ENCODE data around the gene MTX1. TPM values are rescaled to one million over a fixed set of nuclear protein-coding genes. Genes with fewer than 3 reads are reported as not detected.

The MTX1 gene
- total RNA-seq, 1 experiment from 2014 or later, result 49.5 TPM

DNA sequence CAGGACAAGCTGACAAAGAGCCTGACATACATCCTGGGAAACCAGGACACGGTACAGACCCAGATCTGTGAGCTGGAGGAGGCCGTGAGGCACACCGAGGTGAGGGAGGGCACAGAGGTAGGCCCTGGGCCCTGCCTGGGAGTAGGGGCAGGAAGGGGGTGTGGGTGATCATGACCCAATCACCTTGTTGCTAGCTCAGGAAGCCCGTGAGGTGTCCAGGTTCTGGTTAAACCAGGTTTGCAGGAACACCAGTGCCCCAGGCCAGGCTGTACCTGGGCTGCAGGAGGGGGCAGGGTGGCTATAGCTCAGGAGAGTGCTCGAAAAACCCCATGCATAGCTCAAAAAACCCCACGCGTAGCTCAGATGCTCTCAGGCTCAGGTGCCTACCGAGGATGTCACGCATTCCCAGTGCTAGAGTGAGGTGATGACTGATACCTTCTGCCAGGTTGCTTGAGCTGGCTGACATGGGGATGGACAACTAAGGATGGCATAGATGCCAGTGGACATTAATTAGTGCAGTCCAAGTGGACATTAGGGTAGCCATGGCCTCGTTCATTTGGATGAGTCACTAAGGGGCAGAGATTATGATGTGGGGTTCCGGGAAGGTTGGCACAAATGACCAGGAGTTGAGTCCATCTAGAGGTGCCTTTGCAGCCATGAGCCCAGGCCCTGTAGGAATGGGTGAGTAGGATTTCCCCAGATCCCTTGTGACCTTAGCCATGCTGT, 31.1 kb upstream of the MTX1 start:
- H3K9me2 ChIP-seq (replicated peaks; ENCODE audit: insufficient read depth, low read length), result no peaks in the 10 kb centered on the region
- H3K9ac ChIP-seq (ENCODE audit: low read length), result peak overlapping the region; percentile 37
- H4K20me1 ChIP-seq (ENCODE audit: insufficient read depth, low read depth, low read length), result no peaks in the 10 kb centered on the region
- peak; percentile 39 for DNase-seq
- H3K36me3 ChIP-seq (ENCODE audit: insufficient read depth, low read length), result peaks cover 21% of the 10 kb centered on the region
- H2AFZ ChIP-seq (ENCODE audit: low read length), result no peak overlapping the region
- H3K4me3 ChIP-seq (ENCODE audit: low read length), result no peak overlapping the region
- H3K79me2 ChIP-seq (ENCODE audit: low read length), result peaks cover 13% of the 10 kb centered on the region
- H3K27me3 ChIP-seq (ENCODE audit: low read length), result no peaks in the 10 kb centered on the region
- peaks cover 37% of the 10 kb centered on the region for H3K4me1 ChIP-seq (ENCODE audit: low read length)
- H3K9me3 ChIP-seq (ENCODE audit: low read length), result no peaks in the 10 kb centered on the region
- H3K4me2 ChIP-seq (ENCODE audit: low read depth, low read length, poor library complexity, severe bottlenecking), result no peak overlapping the region
- no peak overlapping the region for H3K27ac ChIP-seq (ENCODE audit: low read length)

DNA sequence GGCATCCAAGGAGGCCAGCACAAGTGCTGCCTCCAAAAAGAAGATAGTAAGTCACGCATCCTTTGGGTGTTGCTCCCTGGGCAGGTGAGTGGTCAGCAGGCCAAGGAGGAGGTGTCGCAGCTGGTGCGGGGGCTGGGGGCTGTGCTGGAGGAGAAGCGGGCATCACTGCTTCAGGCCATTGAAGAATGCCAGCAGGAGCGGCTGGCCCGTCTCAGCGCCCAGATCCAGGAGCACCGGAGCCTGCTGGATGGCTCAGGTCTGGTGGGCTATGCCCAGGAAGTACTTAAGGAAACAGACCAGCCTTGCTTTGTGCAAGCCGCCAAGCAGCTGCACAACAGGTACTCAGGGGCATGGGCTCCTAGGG, 30.6 kb upstream of the MTX1 start:
- H4K20me1 ChIP-seq (ENCODE audit: insufficient read depth, low read depth, low read length), result no peaks in the 10 kb centered on the region
- H3K9me2 ChIP-seq (replicated peaks; ENCODE audit: insufficient read depth, low read length), result no peaks in the 10 kb centered on the region
- no peak overlapping the region for H3K9ac ChIP-seq (ENCODE audit: low read length)
- no peaks in the 10 kb centered on the region for H3K9me3 ChIP-seq (ENCODE audit: low read length)
- peaks cover 7% of the 10 kb centered on the region for H3K79me2 ChIP-seq (ENCODE audit: low read length)
- no peak overlapping the region for H3K4me2 ChIP-seq (ENCODE audit: low read depth, low read length, poor library complexity, severe bottlenecking)
- no peak overlapping the region for H3K4me3 ChIP-seq (ENCODE audit: low read length)
- DNase-seq, result no peak
- no peaks in the 10 kb centered on the region for H3K27me3 ChIP-seq (ENCODE audit: low read length)
- no peak overlapping the region for H3K27ac ChIP-seq (ENCODE audit: low read length)
- no peak overlapping the region for H2AFZ ChIP-seq (ENCODE audit: low read length)
- peaks cover 36% of the 10 kb centered on the region for H3K4me1 ChIP-seq (ENCODE audit: low read length)
- H3K36me3 ChIP-seq (ENCODE audit: insufficient read depth, low read length), result peaks cover 21% of the 10 kb centered on the region

DNA sequence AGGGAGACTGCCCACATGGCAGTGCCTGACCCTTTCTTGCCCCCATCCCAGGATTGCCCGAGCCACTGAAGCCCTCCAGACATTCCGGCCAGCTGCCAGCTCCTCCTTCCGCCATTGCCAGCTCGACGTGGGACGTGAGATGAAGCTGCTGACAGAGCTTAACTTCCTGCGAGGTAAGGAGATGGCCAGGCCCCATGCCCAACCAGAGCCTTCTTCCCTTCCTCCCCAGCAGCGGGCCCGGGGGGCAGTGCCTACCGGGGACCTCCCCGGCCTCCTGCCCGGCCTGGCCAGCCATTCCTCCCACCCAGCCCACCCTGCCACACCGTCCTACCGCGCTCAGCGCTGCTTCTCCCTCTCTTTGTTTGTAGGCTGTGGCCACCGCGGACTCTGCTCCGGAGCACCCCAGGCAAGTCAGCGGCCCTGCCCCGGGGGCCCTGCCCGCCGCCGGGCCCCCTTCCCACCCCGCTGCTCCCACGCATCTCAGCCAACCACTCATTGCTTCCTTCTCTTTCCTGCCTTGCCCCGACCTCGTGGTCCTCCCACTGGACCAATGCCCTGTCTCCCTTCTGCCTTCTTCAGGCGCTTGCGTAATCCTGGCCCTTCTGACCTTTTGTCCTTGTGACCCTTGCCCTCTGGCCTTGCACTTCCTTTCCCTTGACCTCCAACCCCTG, 29.9 kb upstream of the MTX1 start:
- no peaks in the 10 kb centered on the region for H3K27me3 ChIP-seq (ENCODE audit: low read length)
- H4K20me1 ChIP-seq (ENCODE audit: insufficient read depth, low read depth, low read length), result no peaks in the 10 kb centered on the region
- H3K36me3 ChIP-seq (ENCODE audit: insufficient read depth, low read length), result peaks cover 21% of the 10 kb centered on the region
- no peak overlapping the region for H3K4me2 ChIP-seq (ENCODE audit: low read depth, low read length, poor library complexity, severe bottlenecking)
- DNase-seq, result peak; percentile 14
- H3K4me3 ChIP-seq (ENCODE audit: low read length), result no peak overlapping the region
- H3K79me2 ChIP-seq (ENCODE audit: low read length), result peaks cover 6% of the 10 kb centered on the region; the same call in 1 of the 2 replicates
- no peaks in the 10 kb centered on the region for H3K9me2 ChIP-seq (replicated peaks; ENCODE audit: insufficient read depth, low read length)
- no peak overlapping the region for H2AFZ ChIP-seq (ENCODE audit: low read length)
- no peak overlapping the region for H3K27ac ChIP-seq (ENCODE audit: low read length)
- H3K4me1 ChIP-seq (ENCODE audit: low read length), result peaks cover 38% of the 10 kb centered on the region
- no peaks in the 10 kb centered on the region for H3K9me3 ChIP-seq (ENCODE audit: low read length)
- no peak overlapping the region for H3K9ac ChIP-seq (ENCODE audit: low read length)

DNA sequence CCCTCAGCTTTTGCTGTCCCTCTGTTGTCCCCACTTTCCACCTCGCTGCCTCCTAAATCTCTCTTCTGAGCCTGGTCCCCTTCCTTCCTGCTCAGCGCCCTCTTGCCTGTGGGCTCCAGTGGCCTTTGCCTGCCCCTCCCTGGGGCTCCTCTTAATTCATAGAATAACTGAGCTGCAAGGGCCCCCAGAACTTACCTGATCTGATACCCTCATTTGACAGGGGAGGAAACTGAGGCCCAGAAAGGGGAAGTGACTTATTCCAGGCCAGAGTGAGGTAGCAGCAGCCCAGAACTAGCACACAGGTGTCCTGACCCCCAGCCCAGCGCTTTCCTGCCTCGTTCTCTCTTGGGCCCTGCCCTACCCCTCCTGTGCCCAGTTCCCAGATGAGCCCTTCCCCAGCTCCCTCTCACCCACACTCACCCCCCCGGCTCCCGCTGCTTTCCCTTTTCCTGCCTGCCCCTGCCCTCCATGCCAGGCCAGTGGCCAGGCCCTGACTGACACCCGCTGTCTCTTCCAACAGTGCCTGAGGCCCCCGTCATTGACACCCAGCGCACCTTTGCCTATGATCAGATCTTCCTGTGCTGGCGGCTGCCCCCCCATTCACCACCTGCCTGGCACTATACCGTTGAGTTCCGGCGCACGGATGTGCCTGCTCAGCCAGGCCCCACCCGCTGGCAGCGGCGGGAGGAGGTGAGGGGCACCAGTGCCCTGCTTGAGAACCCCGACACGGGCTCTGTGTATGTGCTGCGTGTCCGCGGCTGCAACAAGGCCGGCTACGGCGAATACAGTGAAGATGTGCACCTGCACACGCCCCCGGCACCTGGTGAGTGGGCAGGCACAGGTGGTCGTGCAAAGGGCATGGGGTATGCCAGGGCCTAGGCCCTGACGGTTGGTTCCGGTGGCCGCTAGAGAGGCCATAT, 29.1 kb upstream of the MTX1 start:
- no peak overlapping the region for H3K9ac ChIP-seq (ENCODE audit: low read length)
- no peaks in the 10 kb centered on the region for H3K9me3 ChIP-seq (ENCODE audit: low read length)
- H3K36me3 ChIP-seq (ENCODE audit: insufficient read depth, low read length), result peaks cover 21% of the 10 kb centered on the region
- H3K4me2 ChIP-seq (ENCODE audit: low read depth, low read length, poor library complexity, severe bottlenecking), result no peak overlapping the region
- no peaks in the 10 kb centered on the region for H3K9me2 ChIP-seq (replicated peaks; ENCODE audit: insufficient read depth, low read length)
- H3K79me2 ChIP-seq (ENCODE audit: low read length), result no peaks in the 10 kb centered on the region
- H2AFZ ChIP-seq (ENCODE audit: low read length), result no peak overlapping the region
- H3K4me3 ChIP-seq (ENCODE audit: low read length), result no peak overlapping the region
- peaks cover 41% of the 10 kb centered on the region for H3K4me1 ChIP-seq (ENCODE audit: low read length)
- H3K27me3 ChIP-seq (ENCODE audit: low read length), result no peaks in the 10 kb centered on the region
- DNase-seq, result peak; percentile 39
- no peak overlapping the region for H3K27ac ChIP-seq (ENCODE audit: low read length)
- H4K20me1 ChIP-seq (ENCODE audit: insufficient read depth, low read depth, low read length), result no peaks in the 10 kb centered on the region

DNA sequence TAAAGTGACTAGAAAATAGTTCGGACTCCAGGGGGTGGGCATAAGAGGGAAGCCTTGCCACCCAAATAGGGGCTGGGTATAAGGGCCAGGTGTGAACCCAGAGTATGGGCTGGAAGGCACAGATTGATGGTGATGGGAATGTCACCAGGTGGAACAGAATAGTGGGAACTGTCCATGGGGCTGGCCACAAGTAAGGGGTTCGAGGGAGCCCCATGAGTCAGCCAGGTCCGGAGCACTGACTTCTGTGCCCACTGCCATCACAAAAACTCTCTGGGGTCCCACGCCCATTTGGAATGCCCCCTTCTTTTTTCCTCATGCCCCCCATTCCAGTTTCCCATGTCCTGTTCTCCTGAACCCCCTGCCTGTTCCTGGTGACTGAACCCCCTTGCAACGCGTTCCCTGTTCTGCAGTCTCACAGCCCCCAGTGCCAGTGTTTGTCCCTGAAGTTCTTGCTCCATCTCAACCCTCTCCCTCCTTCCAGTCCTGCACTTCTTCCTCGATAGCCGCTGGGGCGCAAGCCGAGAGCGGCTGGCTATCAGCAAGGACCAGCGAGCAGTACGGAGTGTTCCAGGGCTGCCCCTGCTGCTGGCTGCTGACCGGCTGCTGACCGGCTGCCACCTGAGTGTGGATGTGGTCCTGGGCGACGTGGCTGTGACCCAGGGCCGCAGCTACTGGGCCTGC, 27.0 kb upstream of the MTX1 start:
- no peak for DNase-seq

DNA sequence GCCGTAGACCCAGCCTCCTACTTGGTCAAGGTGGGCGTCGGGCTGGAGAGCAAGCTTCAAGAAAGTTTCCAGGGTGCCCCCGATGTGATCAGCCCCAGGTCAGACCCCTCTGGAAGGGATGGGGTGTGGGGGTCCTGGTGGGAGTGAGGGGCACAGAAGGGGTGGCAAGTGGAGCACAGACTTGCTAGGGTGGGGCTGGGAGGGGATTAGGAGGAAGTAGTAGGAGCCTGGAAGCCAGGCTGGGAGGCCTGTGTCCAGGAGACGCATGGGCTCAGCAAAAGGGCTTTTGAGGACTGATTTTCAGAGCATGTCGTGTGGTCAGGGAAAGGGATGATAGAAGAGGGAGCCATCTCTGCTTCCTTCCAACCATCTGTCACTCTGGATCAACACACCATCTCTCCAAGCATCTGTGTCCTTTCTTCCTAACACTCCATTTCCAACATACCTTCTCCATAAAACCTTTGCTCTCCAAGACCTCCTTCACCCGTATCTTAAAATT, 26.4 kb upstream of the MTX1 start:
- no peak for DNase-seq
- no peak overlapping the region for H3K4me3 ChIP-seq (ENCODE audit: low read length)
- no peaks in the 10 kb centered on the region for H3K27me3 ChIP-seq (ENCODE audit: low read length)
- peaks cover 18% of the 10 kb centered on the region for H3K36me3 ChIP-seq (ENCODE audit: insufficient read depth, low read length)
- no peak overlapping the region for H2AFZ ChIP-seq (ENCODE audit: low read length)
- H3K27ac ChIP-seq (ENCODE audit: low read length), result no peak overlapping the region
- H3K4me1 ChIP-seq (ENCODE audit: low read length), result peaks cover 38% of the 10 kb centered on the region
- H3K4me2 ChIP-seq (ENCODE audit: low read depth, low read length, poor library complexity, severe bottlenecking), result no peak overlapping the region
- H4K20me1 ChIP-seq (ENCODE audit: insufficient read depth, low read depth, low read length), result no peaks in the 10 kb centered on the region
- H3K9me2 ChIP-seq (replicated peaks; ENCODE audit: insufficient read depth, low read length), result no peaks in the 10 kb centered on the region
- H3K9me3 ChIP-seq (ENCODE audit: low read length), result no peaks in the 10 kb centered on the region
- H3K9ac ChIP-seq (ENCODE audit: low read length), result no peak overlapping the region
- no peaks in the 10 kb centered on the region for H3K79me2 ChIP-seq (ENCODE audit: low read length)

More for the DNA sequence above, 27.0 kb upstream of the MTX1 start:
- no peak overlapping the region for H3K4me3 ChIP-seq (ENCODE audit: low read length)
- H3K27me3 ChIP-seq (ENCODE audit: low read length), result no peaks in the 10 kb centered on the region
- no peaks in the 10 kb centered on the region for H3K9me2 ChIP-seq (replicated peaks; ENCODE audit: insufficient read depth, low read length)
- peaks cover 21% of the 10 kb centered on the region for H3K36me3 ChIP-seq (ENCODE audit: insufficient read depth, low read length)
- H2AFZ ChIP-seq (ENCODE audit: low read length), result no peak overlapping the region
- H3K9me3 ChIP-seq (ENCODE audit: low read length), result no peaks in the 10 kb centered on the region
- no peak overlapping the region for H3K27ac ChIP-seq (ENCODE audit: low read length)
- peaks cover 41% of the 10 kb centered on the region for H3K4me1 ChIP-seq (ENCODE audit: low read length)
- no peaks in the 10 kb centered on the region for H4K20me1 ChIP-seq (ENCODE audit: insufficient read depth, low read depth, low read length)
- H3K9ac ChIP-seq (ENCODE audit: low read length), result no peak overlapping the region
- H3K79me2 ChIP-seq (ENCODE audit: low read length), result no peaks in the 10 kb centered on the region
- no peak overlapping the region for H3K4me2 ChIP-seq (ENCODE audit: low read depth, low read length, poor library complexity, severe bottlenecking)

DNA sequence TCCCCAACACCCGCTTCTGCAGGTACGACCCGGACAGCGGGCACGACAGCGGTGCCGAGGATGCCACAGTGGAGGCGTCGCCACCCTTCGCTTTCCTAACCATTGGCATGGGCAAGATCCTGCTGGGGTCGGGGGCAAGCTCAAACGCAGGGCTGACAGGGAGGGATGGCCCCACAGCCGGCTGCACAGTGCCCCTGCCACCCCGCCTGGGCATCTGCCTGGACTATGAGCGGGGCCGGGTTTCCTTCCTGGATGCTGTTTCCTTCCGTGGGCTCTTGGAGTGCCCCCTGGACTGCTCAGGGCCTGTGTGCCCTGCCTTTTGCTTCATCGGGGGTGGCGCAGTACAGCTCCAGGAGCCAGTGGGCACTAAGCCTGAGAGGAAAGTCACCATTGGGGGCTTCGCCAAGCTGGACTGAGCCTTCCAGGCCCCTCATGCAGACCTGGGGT, 24.7 kb upstream of the MTX1 start:
- Histone ChIP-seq H3K9me2 (replicated peaks; ENCODE audit: insufficient read depth, low read length) (no peaks in the 10 kb centered on the region), H3K9ac (ENCODE audit: low read length) (peak overlapping the region; percentile 59), H3K79me2 (ENCODE audit: low read length) (no peaks in the 10 kb centered on the region), H3K4me3 (ENCODE audit: low read length) (no peak overlapping the region), H3K9me3 (ENCODE audit: low read length) (no peaks in the 10 kb centered on the region), H3K27ac (ENCODE audit: low read length) (peak overlapping the region; percentile 82), H3K4me2 (ENCODE audit: low read depth, low read length, poor library complexity, severe bottlenecking) (peak overlapping the region; percentile 72), H3K27me3 (ENCODE audit: low read length) (no peaks in the 10 kb centered on the region), H4K20me1 (ENCODE audit: insufficient read depth, low read depth, low read length) (no peaks in the 10 kb centered on the region), H3K4me1 (ENCODE audit: low read length) (peaks cover 37% of the 10 kb centered on the region), H3K36me3 (ENCODE audit: insufficient read depth, low read length) (peaks cover 11% of the 10 kb centered on the region), H2AFZ (ENCODE audit: low read length) (no peak overlapping the region)
- DNase-seq, result no peak

Measured in Karpas-422 (cell line).